Right renal pelvis (tissue), 4 donors: ENCODE data around the gene HOXC5. TPM values are rescaled to one million over a fixed set of nuclear protein-coding genes. Genes with fewer than 3 reads are reported as not detected.
A peak's percentile ranks its signal among the peaks of the same experiment; 100 is the strongest.

Experiments used
- DNase-seq, 4 donors: peaks; one replicate each; pipeline ENCODE4 v3.0.0-alpha.2; 2013; ENCODE audit warnings: low read depth in 4 of 4, low spot score in 3 of 4, missing footprints in 1 of 4
- polyA plus RNA-seq, 4 donors: library from polyadenylated mRNA; unstranded; fragments of 120-200 nt; gene quantifications; one replicate each; pipeline ENCODE4 v1.2.1, GENCODE V29; 2013; ENCODE audit not compliant: insufficient read length in 4 of 4

HOXC5 gene
- polyA plus RNA-seq, 4 donors = 1.6 to 2.3 (median 1.9) TPM

DNA sequence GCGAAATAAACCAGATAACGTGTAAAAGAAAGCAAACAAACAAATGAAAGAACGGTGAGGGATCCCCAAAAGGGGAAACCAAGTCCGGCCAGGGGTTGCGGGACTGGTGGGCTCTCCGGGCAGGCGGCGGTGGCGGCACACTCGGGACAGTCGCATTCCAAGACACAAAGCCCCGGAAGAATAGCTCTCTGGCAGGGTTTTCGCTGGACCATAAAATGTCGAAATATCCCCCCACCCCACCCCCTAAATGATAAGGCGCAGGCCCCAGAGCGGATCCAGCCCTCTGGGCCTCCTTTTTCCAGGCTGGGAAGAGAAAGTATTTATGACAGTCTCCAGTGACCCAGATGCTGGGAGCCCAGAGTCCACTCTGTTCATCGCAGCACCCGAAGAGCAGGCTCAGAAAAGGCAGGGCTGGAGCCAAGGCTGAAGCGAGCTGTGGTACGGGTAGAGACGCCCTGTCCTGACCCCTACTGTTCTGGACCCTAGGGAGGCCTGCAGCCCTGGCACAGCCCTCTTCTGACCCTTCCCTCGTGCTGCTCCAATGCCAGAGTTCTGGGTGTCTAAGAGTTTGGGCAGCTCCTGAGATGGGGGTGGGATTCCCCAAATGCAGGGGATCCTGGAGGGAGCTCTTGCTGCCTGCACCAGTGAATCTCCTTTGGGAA, 26.2 kb upstream of the HOXC5 start:
- DNase-seq = no peak

- DNase-seq = no peak
These were observed 25.2 kb upstream of the HOXC5 start for GRCh38 chr12:54007538-54008259.

GRCh38 chr12:54008260-54008552, 24.6 kb upstream of the HOXC5 start:
- no peak for DNase-seq

DNA sequence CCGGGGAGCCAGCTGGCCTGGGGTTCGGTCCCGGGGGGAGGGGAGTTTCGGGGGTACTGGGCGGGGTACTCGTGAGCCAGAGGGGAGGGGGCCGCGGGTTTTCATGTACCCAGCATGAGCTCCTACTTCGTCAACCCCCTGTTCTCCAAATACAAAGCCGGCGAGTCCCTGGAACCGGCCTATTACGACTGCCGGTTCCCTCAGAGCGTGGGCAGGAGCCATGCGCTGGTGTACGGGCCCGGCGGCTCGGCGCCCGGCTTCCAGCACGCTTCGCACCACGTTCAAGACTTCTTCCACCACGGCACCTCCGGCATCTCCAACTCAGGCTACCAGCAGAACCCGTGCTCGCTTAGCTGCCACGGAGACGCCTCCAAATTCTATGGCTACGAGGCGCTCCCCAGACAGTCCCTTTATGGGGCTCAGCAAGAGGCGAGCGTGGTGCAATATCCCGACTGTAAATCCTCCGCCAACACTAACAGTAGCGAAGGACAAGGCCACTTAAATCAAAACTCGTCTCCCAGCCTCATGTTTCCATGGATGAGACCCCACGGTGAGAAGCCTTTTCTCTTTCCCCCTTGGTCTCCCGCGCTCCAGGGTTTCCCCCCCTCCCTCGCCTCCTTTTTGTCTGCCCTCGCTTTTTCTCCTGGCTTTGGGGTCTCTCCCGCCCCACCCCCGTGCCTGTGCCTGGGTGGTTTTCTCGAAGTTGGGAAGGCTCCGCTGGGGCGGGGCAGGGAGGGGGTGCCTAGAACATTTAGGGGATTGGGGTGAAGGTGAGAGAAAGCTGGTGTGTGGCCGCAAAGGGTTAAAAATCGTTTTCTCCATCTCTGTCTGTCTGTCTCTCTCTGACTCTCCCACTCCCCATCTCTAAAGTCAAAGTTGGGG, 23.4 kb upstream of the HOXC5 start:
- DNase-seq = no peak

DNA sequence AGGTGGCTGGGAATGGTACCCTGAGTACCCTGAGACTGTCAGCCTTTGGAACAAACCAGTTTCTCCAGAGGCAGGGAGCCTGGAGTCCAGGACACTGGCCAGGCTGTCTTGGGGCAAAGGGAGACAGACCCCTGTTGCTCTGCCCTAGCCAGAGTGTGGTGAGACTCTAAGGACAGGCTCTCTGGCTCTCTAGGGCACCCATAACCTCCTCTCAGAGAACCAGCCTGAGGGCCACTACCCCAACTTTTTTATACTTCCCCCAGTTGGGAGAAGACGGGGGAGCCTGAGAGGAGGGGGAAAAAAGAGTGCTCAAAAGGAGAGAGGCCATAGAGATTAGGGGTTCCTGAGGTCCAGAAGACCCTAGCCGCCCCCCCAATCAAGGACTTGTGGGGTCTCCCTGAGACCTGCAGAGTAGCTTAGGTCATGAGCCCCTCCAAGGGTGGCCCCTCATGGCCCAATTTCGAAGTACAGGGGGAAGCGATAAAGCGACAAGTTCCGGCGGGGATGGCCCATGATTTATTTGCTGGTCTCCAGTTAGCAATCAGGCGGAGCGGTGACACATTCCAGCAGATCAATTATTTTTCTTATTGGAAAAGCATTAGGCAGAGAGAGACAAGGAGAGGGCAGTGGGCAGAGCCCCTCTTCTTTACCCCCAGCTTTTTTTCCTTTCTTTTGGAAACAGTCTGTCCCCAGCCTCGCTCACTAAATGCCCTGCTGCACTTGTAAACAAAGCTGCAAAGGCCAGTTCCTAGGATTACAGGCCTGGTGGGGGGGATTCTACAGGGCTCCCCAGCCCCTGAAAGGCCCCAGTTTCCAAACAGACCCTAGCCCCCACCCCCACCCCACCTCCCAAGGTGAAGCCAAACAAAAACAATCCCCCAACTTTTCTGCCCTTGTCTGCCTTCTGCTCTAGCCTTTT, 22.5 kb upstream of the HOXC5 start:
- no peak for DNase-seq

DNA sequence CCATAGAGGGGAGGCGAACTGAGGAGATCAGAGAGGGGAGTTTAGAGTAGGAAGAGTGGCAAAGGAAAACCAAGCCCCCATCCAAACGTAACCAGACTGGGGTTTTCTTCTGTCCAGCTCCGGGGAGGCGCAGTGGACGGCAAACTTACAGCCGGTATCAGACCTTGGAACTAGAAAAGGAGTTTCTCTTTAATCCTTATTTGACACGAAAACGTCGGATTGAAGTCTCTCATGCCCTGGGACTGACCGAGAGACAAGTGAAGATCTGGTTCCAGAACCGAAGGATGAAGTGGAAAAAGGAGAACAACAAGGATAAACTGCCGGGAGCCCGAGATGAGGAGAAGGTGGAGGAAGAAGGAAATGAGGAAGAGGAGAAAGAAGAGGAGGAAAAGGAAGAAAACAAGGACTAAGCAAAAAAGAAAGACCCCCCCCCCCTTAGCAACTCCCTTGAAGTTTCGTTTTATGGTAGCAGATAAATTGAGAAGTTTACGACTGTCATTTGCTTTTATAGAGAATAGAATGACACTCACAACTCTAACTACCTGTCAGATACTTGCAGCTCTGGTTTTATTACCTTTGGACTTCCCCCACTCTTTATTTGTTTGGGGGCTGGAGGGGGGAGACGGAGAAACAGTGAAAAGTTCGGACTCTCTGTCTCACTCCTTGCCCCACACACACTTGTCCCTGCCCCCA, 21.7 kb upstream of the HOXC5 start:
- no peak for DNase-seq

DNA sequence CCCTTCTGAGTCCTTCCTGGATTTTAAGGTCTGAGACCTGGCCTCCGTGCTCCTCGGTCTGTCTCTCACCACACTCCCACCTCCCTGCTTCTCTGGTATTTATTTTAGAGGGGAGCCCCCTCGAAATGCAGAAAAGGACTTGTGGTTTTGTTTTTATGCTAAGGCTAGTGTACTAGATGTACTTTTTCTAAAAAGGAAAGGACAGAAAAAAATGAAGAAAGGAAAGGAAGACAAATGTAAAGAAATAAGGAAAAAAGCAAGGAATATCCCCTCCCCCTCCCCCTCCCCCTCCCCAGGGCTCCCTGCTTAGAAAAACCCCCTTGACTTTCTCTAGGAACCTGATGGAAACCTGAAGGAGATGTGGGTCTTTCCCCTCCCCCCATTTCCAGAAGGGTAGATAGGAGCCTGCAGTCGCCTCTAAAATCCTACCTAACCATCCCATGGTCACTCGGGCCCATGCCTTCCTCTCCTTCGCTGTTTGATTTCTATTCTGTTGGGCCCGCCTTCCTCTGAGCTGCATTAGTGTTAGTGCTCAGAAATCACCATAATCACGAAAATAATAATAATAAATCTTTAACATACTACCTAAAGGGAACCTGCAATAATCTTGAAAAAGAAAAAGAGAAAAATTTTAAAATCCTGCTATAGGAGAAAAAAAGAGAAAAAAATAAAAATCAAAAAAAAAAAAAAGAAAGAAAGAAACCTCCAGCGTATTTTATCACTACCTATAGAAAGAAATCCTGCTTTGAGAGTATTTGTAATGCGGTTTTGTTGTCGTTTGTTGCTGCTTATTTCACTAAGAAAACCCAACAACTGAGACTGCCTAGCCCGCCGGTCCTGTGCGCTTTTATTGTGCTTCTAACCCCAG, 21.0 kb upstream of the HOXC5 start:
- DNase-seq = no peak

GRCh38 chr12:54012631-54013409, 20.0 kb upstream of the HOXC5 start:
- no peak for DNase-seq

DNA sequence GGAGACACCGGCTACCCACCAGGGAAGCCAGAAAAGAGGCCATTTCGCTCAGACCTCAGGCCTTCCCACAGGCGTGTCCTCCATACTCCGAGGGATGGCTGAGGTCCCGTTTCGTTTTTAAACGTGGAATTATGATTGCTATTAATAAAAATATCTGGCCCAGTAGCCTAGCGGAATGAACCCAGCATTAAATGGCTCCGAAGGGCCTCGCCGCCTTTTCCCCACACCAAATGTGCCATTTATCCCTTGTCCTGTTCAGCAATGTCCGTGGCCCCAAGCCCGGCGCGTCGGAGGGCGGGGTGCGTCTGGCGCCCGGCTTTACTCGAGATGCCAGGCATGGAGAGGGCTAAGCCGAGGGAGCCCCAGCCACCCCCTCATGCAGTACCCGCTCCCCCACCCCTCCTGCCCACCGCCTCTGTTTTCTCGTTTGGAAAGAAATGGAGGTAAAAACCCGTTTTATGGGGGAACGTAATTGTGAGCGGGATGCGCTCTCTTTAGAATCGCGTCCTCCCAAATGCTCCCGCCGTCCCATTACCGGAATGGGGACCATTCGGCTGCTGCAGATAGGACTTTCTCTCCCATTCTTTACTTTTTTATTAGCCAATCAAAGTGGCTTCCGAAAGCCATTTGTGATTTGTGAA, 18.4 kb upstream of the HOXC5 start:
- DNase-seq = no peak

DNA sequence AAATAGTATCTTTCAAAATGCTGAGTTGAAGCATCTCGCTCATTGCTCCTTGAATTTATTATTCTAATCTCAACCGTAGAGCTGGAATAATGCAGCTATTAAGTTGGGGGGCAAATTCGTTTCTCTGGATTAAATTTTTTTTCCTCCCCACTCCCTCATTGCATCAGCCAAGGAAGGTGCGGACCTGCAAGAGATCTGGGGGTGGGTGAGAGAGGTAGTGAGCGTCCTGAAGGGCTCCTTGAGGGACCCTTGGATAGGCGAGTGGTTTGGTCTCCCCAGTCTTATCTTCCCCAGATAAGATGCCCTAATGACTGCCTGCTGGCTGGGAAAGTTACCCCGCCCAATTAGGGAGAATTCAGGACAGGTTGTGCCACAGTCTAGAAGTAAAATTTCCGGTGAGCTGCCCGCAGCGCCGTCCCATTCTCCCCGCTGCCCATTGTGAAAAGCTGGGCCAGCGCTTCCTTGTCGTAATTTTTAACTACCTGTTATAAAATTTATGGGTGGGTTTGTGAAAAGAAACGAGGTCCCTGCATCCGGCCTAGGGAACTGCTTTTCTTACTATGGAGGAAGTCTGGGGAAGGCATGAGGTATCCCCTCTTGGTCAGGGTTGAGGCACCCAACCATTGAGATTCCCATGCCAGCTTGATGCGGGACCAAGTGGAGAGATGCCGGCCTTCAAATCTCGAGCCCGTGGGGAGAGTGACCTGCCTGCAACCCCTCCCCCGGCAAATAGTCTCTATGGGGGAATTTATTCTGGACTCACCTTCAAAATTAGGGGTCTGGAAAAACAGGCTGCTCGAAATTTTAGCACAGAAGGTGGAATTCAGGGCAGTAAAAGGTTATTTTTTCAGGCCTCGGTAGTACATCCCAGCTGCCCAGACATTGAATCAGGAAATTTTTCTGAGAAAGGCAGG, 17.6 kb upstream of the HOXC5 start:
- DNase-seq = no peak

DNA sequence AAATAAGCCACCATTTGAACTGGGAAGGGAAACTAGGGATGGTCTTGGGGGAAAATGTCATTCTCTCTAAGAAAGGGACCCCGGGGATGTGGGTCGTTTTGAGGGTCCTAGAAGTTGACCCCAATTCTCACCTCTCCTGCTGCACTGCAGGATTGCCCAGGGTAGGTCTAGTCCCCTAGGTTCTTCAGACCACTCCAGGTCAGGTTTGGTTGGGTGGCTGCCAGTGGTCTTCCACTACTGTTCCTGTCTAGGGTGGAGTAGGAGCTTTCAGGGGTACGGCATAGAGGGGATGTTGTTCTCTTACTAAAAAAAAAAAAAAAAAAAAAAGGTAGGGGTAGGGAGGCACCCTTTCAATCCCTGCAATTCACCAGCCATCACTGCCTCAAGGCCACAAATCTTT, 16.8 kb upstream of the HOXC5 start:
- no peak for DNase-seq

DNA sequence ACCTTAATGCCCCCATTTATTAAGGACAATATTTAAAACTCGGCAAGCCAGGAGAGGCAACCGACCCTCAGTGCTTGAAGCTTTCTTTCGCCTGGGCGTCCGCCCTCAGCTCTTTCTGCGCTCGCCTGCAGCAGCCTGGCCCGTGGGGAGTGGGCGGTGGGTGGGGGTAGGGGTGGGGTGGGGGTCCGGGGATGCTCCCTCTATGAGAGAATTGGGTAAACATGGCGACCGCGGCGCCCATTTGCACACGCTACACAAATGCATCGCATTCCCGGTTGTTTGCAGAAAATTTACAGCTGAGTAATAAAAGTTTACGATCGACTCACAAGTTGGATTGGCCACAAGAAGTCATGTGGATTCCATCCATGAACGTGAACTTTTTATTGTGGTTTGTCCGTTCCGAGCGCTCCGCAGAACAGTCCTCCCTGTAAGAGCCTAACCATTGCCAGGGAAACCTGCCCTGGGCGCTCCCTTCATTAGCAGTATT, 16.3 kb upstream of the HOXC5 start:
- peak in 3 of 4 donors; percentile 79 to 88 (median 84) for DNase-seq

DNA sequence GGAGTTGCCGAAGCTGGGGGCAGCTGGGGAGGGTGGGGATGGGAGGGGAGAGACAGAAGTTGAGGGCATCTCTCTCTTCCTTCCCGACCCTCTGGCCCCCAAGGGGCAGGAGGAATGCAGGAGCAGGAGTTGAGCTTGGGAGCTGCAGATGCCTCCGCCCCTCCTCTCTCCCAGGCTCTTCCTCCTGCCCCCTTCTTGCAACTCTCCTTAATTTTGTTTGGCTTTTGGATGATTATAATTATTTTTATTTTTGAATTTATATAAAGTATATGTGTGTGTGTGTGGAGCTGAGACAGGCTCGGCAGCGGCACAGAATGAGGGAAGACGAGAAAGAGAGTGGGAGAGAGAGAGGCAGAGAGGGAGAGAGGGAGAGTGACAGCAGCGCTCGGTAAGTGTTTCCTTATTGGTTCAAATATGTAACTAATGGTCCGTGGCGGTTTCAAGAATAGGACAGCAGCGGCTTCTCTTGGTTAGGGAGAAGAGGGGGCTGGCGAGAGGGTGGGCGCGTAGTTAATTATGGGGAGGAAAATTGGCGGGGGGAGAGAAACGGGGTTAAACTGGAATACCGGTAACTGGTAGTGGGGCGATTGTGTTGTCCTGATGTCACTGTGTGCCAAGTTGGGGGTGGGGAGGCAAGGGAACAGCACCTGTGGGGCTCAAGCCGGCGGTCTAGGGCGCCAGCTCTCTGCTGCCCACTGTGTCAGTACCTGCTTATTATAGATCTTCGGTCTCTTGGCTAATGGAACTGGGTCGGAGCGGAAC, 15.6 kb upstream of the HOXC5 start:
- DNase-seq = no peak

GRCh38 chr12:54017878-54018467, 14.9 kb upstream of the HOXC5 start:
- DNase-seq = peak in 3 of 4 donors; percentile 80 to 84 (median 82)

- no peak for DNase-seq
These were observed 14.3 kb upstream of the HOXC5 start for GRCh38 chr12:54018468-54018984.
